Measurements from ENCODE around the gene MALSU1. TPM values are rescaled to one million over a fixed set of nuclear protein-coding genes. Genes with fewer than 3 reads are reported as not detected.

The MALSU1 gene
- polyA plus RNA-seq, 3 donors = 24.9 to 60.6 (median 38.1) TPM

DNA sequence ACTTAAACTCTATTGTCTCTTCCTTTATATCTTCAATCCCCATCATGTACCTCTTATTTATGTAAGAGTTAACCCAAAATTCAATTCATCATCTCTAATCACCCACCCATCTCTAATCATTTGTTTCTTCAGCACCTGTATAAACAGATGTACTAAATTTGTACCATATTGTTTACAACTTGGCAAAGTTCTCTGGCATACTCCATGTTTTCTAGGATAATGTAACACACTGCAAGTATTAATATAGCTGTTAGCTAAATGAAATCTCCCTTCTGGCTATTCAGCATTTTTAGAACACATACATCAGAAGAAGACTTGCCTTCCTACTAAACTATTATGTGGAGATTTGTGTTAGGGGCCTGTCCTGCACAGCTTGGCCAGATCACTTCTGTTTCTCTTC is 33.1 kb downstream of the MALSU1 start:
- no peak overlapping the region for H3K27ac ChIP-seq (ENCODE audit: low read depth, low read length)

DNA sequence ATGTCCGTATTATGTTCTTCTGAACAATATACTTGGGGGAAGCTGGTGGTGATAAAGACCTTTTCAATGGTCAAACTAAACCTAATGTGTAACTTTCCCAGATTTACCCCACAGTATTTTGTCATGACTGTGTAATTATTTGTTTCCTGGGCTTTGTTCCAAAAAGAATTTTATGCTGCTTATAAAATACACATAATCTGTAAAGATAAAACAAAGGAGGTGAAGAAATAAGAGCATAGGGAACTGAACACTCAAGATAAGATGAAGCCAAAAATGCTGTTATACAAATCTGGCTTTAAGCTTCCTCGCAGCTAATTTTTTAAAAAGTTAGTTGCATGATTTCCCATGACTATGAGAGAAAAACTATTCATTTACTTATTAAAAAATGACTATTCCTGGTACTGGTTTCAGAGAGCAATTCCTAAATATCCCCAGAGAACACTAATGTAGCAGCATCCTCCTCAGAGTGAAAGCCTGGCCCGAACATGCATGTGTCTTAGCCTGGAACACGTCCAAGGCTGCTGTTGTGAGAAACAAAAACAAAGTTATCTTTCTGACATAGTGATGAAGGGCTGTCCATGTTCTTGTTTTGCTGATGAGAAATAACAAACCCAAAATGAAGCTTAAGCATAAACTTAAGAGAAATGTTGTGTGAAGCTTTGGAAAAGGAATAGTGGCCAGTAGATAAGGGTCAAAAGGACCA is 33.9 kb downstream of the MALSU1 start:
- 13 to 44% (median 33%) methylated on average over 4 of the region's 4 CpGs for WGBS, 3 donors
- no peak overlapping the region for H3K27ac ChIP-seq (ENCODE audit: low read depth, low read length)

DNA sequence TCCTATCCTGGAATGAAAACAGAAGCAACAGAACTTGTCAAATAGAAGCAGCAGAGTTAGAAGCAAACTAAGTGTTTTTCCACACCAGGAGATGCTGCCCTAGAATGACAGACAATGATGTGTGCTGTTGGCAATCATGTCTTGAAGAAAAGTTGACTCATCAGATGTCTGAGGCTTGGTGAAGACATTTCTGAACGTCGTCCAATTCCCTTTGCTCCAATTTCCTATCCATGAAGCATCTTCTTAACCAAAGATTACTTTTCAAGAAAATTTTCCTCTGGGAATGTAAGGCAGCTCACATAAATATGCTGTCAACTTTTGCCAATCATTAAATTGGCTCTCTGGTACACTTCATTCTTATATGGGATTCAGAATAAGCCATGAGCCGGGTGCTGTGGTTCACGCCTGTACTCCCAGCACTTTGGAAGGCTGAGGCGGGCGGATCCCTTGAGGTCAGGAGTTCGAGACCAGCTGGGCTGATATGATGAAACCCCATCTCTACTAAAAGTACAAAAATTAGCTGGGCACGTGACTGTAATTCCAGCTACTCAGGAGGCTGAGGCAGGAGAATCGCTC is 34.6 kb downstream of the MALSU1 start:
- WGBS, 3 donors = 46 to 83% (median 53%) methylated on average over 9 of the region's 9 CpGs
- H3K27ac ChIP-seq (ENCODE audit: low read depth, low read length) = no peak overlapping the region

DNA sequence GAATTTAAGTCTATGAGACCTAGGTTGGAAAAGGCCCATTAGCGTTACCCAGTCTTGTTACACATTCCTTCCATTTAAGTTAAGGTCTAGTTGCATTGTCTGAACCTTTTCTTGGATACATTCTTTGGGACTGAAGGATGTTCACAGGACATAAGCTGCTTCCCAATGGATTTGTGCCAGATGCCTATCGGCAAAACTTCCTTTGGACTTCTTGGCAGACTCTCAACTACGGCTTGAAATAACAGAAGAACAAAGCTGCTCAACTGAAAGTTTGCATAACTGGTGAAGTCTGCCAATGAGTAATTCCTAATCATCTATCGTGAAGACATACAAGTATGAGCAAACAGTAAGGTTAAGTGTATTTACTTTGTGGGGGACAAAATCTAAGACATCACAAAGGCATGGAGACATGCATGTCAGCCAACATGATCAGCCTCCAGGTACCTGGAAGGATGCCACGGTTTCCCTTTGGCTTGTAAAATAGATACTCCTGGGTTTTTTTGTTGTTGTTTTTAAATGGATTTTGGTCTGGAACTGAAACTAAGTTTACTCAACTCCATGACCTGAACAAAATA is 35.4 kb downstream of the MALSU1 start:
- H3K27ac ChIP-seq (ENCODE audit: low read depth, low read length) = no peak overlapping the region
- 19 to 39% (median 21%) methylated on average over 5 of the region's 5 CpGs for WGBS, 3 donors

DNA sequence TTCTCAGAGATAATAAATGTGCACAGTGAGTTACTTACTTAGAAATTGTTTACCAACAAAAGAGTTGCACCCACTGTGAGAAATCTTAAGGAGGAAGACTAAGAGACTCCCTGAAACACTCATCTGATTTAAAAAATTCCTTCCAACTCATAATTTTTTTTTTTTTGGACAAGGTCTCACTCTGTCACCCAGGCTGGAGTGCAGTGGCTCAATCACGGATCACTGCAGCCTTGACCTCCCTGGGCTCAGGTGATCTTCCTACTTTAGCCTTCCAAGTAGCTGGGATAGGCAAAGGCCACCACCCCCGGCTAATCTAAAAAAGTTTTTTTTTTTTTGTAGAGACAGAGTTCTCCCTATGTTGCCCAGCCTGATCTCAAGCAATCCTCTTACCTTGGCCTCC is 36.0 kb downstream of the MALSU1 start:
- H3K27ac ChIP-seq (ENCODE audit: low read depth, low read length) = no peak overlapping the region
- WGBS, 3 donors = 45 to 67% (median 67%) methylated on average over 2 of the region's 2 CpGs

DNA sequence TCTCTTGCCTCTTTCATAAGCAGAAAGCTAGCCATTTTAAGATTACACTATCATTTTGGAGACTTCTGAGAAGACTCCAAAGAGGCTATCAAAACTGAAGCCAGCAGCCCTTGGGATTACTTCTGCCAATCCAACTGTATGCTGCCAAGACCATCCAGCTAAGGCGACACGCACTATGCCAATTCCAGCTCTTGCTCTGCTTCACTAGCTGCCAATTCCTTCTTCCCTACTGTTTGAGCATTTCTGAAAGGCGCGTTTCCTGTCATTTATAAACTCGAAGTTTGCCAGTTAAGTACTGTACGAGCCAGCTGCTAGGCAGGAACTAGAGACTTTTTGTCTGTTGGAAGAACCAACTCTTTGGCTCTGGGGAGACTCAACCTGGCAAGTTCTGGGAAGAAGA is 36.5 kb downstream of the MALSU1 start:
- 36 to 72% (median 38%) methylated on average over 6 of the region's 6 CpGs for WGBS, 3 donors
- no peak overlapping the region for H3K27ac ChIP-seq (ENCODE audit: low read depth, low read length)

DNA sequence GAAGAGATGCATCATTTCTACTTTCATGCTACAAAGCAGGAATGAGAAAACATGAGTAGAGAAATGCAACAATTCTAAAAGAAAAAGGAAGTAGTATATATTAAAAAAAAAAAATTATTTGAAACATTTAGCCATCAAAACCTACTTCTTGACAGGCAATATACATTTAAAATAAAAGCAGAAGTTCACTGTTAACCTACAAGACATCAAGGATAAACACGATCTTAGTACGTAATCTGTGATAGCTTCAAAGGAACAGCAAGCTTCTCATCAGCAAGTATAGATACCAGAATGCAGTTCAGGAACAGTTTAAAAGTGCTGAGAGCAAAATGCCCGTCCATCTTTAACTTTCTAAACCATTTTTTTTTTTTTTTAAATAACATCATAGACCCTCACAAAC is 36.9 kb downstream of the MALSU1 start:
- 58 to 90% (median 60%) methylated on average over 3 of the region's 3 CpGs for WGBS, 3 donors
- no peak overlapping the region for H3K27ac ChIP-seq (ENCODE audit: low read depth, low read length)

DNA sequence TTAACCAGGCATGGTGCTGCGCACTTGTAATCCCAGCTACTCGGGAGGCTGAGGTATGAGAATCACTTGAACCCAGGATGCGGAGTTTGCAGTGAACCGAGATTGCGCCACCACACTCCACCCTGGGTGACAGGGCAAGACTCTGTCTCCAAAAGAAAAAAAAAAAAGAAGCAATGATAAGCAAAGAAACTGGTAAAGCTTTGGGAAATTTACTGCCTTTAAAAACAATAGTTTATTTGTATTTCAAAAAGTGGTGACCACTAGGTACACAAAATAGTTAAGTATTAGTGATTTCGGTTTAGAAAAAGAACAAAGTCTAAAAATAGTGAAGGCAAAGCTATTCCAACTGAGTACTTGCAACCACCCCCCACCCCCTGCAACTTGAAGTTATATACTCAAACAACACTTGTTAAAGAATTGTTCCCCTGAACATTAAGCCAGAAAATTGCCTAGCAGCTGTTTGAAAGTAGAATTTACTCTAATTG is 37.7 kb downstream of the MALSU1 start:
- 81 to 91% (median 84%) methylated on average over 6 of the region's 6 CpGs for WGBS, 3 donors
- no peak overlapping the region for H3K27ac ChIP-seq (ENCODE audit: low read depth, low read length)

DNA sequence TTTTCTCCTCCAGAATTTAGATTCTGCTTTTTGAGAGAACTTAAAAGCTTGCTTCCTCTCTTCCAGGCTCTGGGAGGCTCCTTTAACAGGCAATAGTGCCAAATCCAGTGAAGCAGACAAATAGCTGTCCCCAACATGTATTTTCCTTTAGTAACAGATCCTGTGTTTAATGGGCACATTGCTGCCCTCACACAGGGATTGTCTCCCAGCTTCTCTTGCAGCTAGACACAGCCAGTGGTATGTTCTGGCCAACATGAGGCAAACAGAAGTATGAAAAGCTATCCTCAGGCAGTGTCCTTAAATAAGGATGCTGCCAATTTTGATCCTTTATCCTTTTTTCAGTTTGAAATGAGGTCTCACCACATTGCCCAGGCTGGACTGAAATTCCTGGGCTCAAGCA is 38.2 kb downstream of the MALSU1 start:
- no peak overlapping the region for H3K27ac ChIP-seq (ENCODE audit: low read depth, low read length)

DNA sequence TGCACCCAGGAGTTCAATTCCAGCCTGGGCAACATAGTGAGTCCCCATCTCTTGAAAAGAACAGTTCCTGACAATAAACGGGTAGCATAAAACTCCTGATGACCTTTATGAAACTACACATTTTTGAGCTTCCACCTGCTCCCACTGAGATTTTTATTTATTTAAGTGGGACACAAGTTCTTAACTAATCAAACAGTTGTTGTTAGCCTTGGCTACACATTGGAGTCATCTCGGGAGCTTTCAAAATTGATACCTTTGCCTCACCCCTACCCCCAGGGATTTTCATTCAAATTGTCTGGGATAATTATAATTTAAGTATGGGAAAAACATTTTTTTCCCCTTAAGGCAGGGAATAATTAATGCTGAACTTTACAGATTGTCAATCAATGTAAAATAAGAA is 39.3 kb downstream of the MALSU1 start:
- no peak overlapping the region for H3K27ac ChIP-seq (ENCODE audit: low read depth, low read length)
- WGBS, 3 donors = 89 to 96% (median 90%) methylated on average over 2 of the region's 2 CpGs

DNA sequence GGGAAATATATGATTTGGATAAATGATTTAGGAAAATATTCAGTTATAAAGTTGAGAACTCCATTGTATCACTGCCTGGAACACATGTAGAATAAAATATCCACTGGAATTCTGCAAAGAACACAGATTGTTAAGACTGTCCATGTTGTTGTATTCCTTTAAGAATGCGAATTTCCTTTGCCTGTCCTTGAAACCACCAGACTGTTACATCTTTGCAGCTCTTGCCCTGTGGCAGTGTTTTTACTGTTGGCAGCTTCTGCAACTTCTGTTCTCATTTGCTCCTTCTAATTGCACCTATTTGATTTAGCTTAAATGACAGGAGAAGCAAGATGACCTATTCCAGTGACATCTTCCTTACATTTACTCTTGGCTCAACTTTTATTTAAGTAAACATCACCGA is 39.7 kb downstream of the MALSU1 start:
- 74 to 82% (median 75%) methylated on average over 2 of the region's 2 CpGs for WGBS, 3 donors
- H3K27ac ChIP-seq (ENCODE audit: low read depth, low read length) = no peak overlapping the region

DNA sequence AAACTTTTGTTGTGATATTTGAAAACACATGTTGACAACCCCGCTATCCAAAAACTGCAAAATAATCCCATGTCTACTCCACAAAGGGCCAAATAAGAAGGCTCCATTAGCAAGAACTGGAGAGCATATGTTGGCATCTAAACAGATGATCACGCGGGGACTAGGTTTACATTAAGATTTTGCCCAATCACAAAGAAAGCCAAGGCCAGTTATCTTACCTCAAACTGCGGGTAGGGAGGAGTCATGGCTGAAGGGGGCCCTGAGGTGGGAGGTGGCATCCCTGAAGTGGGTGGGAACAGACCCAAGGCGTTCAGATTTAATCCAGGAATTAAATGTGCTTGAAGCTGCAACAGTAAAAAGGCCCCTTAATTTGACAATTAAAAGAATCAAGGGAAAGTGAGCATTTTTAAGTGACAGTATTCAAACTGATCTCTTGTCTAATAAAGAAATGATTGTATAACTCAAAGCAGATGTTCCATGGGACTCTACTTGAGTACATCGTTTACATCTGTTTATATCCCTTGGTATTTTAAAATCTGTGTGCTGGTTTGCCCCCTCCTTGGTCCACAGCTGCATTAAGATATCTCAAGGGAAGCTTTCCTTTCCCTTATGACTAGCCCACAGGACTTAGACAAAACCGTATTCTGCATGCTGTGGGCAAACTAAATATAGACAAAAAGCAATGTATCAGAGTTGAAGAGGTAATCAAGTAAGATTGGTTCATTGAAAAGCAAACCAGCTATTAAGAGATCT is 42.9 kb downstream of the MALSU1 start:
- 84 to 90% (median 87%) methylated on average over 7 of the region's 7 CpGs for WGBS, 3 donors
- no peak overlapping the region for H3K27ac ChIP-seq (ENCODE audit: low read depth, low read length)

DNA sequence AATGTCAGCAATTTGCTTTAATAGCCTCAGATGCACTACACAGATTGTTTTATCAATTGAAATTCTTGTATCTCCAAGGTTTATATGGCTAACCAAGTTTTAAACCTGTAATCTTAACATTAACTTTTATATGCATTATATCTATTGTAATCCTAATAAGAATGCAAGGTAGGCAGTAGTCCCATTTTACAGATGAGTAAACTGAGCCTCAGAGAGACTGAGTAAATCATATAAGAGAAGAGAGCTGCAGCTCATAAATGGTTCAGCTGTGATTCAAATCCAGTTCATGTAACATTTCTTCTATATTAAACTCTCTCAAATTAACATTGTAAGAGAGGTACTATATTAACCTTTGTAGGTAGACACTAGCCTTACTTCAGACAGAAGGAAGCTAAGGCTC is 44.0 kb downstream of the MALSU1 start:
- no peak overlapping the region for H3K27ac ChIP-seq (ENCODE audit: low read depth, low read length)

DNA sequence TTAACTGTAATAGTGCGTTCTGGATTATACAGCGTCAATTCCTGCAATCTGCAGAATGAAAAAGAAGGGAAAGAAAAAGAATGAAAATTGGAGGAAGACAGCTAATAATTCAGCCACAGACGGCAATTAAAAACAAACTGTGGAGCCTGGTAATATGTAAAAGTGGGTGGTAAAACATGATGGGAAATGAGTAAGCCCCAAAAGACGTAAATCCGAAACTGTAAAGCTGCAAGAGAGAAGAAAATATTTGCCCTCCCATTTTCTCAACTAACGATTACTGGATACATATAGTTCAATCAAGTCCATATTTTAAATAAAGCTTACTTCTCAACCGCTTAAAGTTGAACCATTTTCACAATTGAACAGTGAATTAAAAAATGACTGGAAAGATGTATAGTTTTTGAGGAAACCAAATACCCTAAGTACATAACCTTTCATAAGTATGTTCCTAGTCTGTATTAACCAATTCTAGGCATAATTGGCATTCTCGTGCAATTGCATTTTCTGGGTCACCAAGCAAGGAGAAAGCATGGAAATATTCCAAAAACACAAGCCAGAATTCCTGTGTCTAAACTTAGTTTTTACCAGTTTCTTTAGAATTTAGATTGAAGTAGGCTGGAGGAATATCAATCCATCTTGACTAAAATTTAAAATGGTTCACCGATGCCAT is 44.8 kb downstream of the MALSU1 start:
- 92 to 94% (median 93%) methylated on average over 9 of the region's 9 CpGs for WGBS, 3 donors
- H3K27ac ChIP-seq (ENCODE audit: low read depth, low read length) = no peak overlapping the region

DNA sequence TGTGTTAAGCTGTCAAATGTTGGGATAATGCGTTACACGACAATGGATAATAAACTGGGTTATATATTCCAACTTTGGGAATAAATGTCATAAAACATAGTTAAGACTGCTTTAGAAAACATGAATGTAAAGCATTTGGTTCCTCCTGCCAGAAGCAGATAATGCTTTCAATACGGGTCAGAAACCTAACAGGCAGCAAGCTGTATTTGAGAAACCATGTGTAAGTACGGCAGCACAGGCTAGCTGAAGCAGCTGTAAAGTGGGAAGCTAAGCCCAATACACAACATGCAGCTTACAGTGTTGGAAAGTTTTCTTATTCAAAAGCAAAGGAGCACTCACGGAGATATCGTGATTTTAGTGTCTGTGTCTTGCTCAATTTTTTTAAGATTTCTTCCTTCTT is 46.5 kb downstream of the MALSU1 start:
- 69 to 95% (median 73%) methylated on average over 6 of the region's 6 CpGs for WGBS, 3 donors
- H3K27ac ChIP-seq (ENCODE audit: low read depth, low read length) = no peak overlapping the region

DNA sequence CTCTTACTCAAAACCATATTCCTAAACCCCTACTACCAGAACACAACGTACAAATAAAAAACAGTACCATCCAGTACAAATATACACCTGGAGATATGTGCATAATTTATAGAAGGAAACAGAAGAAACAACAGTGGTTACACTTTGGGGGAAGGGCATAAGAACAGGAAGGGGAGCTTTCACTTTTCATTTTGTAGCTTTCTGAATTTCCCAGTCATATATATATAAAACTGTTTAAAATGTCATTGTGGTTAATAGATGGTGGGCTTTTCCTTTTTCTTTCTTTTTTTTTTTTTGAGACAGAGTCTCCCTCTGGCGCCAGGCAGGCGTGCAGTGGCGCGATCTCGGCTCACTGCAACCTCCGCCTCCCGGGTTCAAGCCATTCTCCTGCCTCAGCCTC is 47.2 kb downstream of the MALSU1 start:
- 58 to 94% (median 67%) methylated on average over 8 of the region's 8 CpGs for WGBS, 3 donors

DNA sequence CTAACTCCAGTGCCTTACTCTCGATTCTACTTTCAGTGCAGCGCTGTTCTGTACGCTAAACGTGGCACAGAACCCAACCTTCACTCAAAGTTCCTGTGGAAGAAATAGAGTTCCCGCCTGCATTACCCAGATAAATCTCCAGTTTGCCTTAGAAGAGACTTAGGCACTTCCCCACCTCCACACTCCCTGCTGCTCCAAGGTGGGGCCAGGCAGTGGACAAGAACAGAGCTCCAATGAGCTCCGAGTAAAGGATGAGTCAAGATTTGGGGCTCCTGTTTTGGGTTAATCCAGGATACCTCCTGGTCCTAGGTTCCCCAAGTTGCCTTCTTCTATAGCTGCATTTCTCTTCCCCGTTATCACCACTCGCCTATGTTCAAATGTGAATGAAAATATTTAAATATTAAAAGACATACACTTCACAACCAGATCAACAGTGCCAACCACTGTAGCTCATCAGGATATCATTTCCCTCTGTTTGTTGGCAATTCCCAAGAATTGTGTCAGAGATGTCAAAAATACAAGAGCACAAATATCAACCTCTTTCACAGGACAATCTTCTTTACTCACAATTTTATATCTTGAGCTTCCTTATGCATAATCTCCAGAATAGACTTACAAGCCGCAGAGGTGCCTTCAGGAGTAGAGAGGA is 48.0 kb downstream of the MALSU1 start:
- no peak overlapping the region for H3K27ac ChIP-seq (ENCODE audit: low read depth, low read length)
- WGBS, 3 donors = 71 to 93% (median 75%) methylated on average over 9 of the region's 9 CpGs

More for the DNA sequence above, 47.2 kb downstream of the MALSU1 start:
- H3K27ac ChIP-seq (ENCODE audit: low read depth, low read length) = no peak overlapping the region

DNA sequence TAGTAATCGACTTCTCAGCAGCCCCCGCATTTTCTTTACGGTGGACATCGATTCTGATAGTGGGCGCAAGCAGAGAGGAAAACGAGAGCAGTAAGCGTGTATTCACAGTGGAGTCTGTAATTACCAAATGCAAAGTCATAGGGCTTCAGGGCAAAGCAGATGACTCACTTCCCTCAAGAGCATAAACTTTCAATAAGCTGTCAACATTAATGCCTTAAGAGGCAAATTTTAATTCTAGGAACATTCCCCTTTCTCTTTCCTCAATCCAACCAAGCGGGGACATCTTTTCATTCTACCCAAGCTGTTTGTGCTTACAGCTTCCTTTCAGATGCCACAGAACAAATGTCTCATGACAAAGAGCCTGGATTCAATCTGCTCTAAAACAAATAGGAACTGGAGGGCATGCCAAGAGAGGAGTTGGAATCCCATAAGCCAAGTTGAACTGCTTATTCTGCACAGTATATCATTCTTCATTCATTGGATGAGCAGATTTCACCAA is 48.6 kb downstream of the MALSU1 start:
- 50 to 83% (median 58%) methylated on average over 8 of the region's 8 CpGs for WGBS, 3 donors
- no peak overlapping the region for H3K27ac ChIP-seq (ENCODE audit: low read depth, low read length)

Data from adipose tissue (tissue), 3 donors.